ENCODE data around the gene GRIK3.

- TF ChIP-seq CTCF (IDR thresholded peaks at IDR 0.05; ENCODE audit: low read depth, low read length) (no peak), EZH2phosphoT487 (IDR thresholded peaks at IDR 0.05; ENCODE audit: low read depth) (no peak)
These were observed 85.7 kb downstream of the GRIK3 start for GRCh38 chr1:36948606-36949005.
